NCI-H82 (cell line): ENCODE measurements around the gene LCP2.
A peak's percentile ranks its signal among the peaks of the same experiment; 100 is the strongest.

Experiments
- DNase-seq: peaks from one replicate; lab custom pipeline; 2025; lab: John Stamatoyannopoulos, UW

Gene LCP2

DNA sequence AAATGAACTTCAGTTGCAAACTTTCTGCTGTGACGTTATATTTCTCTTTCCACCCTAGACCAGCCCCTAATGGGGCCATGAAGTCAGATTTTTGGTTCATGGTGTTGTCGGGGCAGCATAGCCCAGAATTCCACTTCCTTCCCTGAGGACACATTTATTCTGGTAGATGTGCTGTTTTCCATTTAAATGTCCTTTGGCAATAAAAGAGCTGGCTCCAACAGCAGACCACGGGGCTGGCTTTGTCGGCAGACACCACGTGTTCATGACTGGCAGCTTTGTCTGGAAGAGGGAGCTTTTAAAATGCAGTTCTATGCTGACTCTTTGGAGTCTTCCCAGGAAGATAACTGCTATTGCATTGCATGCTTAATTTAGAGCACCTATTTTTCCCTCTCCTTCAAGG lies 17.6 kb upstream of the LCP2 start:
- DNase-seq: no peak

DNA sequence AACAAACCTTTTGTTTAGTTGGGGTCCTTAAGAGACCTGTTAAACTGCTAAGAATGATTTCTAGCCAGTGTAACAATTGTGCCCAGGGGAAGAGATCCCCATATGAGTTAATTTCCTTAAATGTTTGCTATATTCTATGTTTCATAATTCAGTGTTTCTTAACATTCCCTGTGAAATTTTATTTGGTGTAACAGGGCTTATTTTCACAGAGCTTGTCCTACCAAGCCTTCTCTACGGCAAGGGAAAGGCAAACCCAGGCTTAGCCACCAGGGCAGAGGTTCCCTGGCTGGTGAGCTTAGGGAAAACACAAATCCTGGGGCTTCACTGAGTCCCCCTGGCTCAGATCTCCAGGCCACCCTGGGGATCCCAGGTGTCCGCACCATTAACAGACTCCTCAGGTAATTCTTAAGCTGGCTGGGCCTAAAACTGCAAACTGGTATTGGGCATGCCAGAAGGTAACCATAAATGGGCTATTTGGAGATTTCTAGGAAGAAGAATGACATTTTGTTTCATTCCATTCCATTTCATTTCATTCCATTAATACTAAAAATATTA lies 17.0 kb upstream of the LCP2 start:
- DNase-seq: no peak

DNA sequence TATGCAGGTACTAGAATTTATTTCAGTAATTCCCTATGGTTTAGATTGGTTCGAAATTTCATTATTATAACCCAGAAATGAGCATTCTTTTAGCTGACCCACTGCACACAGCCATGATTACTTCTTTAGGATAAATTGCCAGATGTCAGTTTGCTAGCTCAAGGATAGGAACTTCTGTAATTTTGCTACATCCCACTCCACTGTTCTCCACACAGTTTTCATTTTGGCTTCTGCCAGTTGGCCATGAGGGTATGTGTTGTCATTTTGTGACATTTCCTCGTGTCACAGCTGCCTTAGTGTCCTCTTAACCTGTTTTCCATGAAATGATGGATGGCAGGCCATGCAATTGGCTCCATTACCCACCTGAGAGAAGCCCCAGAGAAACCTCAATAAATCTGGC lies 16.2 kb upstream of the LCP2 start:
- DNase-seq: no peak

DNA sequence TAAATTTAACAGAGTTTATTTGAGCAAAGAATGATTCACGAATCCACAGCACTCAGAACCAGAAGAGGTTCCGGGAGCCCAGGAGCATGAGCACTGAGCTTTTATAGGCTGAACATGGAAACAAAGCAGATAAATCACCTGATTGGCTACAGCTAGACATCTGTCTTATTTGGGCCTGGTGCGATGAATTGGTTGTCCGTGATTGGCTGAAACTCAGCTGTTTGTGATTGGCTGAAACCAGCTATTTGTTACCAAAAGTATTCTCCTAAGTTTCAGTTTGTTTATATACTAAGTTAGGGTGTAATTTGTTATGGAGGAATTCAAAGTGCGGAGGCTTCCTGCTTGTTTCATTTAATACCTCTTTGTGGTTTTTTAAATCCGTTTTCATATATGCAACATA lies 15.8 kb upstream of the LCP2 start:
- no peak for DNase-seq

DNA sequence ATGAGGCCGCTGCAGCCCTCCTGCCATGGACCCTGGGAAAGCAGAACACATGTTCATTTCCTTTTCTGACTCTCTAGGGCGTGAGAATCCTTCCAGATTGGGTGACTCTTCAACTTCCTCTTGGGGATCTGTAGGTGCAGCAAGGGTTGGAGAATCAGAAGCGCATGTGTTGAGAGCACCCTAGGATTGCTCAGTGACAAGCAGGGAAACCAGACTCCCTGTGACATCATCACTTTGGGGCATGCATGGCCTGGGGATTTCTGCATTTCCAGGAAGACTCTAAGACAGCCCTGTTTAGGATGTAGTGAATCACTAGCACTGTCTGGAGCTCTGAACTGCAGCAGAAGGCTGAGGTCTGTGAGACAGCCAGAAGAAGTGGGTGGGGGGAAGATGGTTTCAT lies 15.1 kb upstream of the LCP2 start:
- DNase-seq: no peak

DNA sequence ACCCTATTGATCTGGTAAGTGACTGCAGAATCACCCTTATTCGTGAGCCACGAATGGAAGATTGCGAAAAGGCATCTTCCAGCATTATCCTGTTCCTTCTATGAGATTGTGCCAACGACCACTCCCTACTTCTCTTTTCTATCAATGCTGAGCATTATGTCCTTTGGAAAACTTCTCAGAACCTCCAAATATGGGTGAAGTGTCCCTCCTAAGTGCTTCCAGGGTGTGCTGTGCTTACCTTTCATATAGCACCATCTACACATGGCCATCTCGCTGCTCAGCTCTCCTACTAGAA lies 14.7 kb upstream of the LCP2 start:
- no peak for DNase-seq

DNA sequence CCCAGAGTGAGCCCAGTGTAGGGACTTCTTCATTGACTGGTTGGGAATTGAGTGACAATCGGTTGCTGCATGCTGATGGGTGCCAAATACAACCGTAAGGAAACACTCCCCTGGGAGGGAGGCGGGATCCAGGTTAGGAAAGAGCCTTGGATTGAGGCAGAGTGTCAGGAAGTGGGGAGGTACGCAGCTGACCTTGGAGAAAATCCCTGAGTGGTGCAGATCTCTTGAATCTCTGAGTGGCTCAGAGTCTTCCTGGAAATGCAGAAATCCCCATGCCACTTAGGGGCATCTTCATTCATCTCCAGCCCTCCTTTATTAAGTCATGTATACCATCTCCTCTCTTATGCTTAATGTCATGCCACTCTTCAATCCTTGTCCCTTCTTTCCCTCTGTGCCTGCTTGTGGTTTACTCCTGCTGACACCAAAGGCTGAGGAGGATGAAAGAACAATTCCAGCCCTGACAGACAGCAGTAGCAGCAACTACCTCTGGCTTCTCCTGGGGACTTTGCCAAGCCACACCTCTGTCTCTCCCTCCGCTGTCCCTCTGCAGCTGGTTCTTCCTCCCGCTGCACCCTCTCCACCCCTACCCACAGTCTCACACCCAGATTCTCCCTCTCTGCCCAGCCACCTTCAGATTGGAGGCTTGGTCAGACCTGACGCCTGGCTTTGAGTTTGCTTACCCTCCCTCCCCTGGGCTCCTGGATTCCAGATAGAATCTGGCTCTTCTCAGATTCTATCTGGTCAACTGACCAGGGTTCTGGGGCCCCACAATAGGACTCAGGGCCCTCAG lies 14.1 kb upstream of the LCP2 start:
- DNase-seq: no peak

DNA sequence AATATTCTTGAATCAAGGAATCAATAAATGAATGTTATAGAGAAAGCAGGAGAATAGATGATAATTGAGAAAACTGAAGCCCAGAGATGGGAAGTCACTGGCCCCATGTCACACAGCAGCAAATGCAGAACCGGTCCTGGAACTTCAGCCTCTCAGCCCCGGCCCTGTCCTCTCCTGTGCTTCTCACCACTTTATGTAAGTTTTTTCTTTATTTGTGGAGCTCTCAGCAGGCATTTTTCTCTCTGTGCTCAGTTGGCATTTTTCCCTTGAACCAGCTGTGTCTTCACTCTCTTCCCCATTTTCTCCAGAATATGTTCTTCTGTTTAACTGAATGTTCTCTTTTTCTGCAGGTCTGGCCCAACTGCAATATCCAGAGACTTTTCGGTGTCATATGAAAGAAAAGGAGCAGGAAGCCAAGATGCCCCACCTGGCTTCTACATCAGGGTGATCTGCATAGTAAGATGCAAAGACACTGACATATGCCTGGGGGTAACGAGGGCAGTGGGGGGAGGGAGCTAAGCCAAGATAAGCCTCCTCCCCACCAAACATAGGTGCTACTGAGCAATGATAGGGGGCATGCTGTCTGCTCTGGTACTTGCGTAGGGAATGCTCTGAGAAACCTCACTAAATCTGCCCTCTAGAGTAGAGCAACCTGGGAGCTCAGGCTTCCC lies 12.8 kb upstream of the LCP2 start:
- DNase-seq: no peak

DNA sequence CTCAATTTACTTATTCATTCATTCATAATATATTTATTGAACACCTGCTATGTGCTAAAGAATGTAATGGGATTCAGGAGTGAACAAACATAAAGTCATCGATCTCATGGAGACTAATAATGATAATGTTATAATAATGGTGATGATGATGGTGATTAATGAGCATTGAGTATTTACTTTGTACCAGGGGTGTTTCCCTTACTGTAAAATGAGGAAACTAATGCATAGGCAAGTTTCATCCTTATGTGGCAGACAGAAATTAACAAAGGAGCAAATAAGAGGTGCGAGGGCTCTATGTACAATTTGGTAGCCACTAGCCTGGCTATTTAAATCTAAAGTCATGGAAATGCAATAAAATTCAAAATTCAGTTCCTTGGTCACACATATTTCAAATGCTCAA lies 11.1 kb upstream of the LCP2 start:
- no peak for DNase-seq

DNA sequence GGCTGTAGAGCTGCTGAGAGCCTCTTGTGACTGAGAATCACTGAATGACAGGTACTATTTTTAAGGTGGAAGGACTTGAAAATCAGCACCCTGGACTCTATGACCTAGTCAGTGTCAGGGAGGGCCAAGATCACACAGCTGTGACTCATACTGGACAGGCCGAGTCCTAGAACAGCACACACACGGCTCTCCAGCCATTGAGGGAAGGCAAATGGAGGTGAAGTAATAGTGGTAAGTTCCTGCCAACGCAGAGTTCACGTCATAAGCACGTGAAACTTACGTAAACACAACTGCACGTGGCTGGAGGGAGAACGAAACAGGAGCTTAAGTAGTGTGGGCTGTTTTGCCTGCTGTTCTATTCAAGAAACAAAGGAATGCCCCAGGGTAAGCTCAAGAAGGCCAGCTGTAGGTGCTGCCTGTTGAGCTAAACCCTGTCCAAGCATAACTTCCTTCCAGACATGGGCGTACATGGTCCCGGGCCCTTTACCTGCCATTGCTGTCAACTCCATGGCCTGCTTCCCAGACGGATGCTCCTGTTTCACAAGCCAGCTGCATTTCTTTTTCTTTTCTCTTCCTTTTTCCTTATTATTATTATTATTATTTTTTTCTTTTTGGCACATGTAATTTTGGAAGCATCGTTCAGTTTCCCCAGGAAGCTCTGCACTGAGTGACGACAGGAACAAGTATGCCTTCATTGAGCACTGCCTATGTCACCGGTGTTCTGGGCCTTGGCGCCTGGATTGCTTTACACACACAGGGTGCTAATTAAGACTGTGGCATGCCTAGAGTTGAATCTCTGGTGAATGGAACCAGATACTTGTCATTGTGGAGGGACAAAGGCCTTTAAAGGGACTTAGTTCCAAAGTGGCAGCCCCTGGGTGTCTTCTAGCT lies 10.2 kb upstream of the LCP2 start:
- no peak for DNase-seq

DNA sequence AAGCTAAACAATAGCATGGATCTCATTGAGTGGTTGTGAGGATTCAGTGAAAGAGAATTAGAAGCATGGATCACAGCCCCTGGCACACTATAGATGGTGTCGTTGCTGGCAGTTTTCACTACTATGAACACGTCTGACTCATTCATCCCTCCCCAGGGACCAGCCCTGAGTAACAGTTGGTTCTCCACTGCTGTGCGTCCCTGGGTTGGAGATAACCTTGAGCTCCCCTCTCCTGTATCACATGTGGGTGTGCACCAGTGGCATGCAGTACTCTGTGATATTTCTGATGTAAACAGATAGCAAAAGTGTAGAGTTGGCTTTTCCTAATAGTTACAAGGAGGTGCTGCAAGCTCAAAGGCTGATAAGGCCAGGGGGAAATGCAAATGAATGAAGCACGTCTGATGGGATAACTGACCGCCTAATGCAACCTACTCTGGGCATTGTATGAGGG lies 8.8 kb upstream of the LCP2 start:
- DNase-seq: no peak

DNA sequence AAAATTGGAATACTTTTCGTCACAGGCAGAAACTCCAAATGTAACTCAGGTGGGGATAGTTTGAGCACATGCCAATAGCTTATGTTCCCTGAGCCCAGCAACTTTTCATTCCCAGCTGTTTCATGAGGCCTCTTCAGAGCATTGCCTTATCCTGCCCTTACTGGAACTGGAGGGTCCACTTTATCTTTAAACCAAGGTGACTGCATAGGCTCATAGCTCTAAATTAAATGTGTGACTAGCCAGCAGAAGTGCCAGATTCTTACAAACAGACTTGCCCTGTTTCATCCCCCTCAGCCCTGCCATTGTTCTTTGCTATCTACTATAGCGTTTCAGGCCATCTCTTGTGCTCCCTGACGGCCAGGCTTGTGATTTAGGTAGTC lies 8.1 kb upstream of the LCP2 start:
- no peak for DNase-seq

DNA sequence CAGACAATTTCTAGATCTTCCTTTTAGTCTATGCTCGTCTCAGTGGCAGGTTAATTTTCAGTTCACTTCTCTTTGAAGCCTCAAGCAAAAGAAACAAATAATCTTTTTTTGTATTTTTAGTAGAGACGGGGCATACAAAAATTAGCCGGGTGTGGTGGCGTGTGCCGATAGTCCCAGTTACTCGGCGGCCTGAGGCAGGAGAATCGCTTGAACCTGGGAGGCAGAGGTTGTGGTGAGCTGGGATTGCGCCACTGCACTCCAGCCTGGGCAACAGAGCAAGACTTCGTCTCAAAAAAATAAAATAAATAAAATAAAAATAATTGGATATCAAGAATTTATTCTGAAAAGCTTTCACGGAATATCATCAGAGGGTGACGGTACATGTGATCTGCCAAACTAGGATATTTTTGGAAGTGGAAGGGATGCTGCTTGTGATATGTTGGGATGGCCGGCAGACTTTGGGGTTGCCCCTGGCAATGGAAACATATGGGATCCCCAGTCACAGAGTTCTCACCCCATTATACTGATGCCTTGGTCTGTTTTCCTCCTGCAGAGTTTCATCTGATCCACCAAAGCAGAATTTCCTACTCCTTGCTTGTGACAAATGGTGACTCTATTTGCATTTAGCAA lies 7.6 kb upstream of the LCP2 start:
- no peak for DNase-seq

DNA sequence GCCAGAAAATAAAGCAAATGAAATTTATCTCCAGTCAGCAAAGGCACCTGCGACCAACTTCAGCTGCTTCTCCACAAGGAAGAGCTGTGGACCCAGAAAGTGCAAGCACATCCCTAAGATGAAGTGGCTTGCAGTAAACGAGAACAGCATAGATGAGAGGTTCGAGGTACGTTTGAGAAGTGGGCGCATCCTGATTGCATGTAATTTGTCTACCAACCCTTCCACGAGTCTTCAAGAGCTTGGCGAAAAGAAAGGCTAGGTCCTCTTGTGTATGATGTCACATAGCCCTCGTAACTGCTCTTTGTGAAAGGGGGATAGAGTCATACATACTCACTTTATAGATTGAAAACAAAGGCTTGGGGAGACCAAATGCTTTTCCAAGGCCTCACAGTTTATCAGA lies 6.0 kb upstream of the LCP2 start:
- no peak for DNase-seq

DNA sequence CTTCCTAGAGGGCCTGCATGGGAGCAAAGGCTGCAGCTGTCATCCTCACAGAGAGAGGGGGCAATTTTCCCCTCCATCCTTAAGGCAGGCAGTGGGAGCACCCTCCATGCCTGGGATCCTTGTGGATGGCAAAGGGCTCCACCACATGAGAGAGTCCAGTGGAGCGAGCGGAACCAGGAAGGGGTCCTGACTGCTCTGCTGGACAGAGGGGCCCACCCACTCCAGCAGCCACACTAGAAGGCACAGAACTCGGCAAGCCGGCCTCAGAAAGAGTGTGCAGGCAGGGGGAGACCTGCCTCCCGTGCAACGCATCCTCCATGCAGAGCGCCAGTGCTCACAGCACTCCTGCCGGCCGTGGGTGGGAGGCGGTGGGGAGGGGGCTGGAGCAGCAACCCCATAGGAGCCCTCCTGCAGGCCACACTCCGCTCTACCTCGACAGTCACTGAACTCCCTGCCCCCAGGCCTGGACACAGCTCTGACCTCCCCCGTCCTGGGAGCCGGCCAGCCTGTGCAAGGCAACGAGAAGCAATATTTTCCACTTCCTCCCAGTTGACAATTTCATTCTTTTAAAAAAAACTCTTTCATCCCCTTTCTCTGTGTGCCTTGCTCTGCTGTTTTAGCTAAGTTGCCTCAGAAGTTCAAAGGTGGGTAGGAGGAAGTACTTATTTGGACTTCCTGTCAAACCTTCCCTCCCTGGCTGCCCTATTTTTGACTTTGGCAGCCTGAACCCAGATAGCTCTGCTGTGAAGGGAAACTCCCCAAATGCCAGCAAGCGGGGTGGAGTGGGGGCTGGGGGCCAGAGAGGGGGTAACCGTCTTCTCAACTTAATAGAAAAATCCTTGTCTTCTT lies 5.3 kb upstream of the LCP2 start:
- no peak for DNase-seq

DNA sequence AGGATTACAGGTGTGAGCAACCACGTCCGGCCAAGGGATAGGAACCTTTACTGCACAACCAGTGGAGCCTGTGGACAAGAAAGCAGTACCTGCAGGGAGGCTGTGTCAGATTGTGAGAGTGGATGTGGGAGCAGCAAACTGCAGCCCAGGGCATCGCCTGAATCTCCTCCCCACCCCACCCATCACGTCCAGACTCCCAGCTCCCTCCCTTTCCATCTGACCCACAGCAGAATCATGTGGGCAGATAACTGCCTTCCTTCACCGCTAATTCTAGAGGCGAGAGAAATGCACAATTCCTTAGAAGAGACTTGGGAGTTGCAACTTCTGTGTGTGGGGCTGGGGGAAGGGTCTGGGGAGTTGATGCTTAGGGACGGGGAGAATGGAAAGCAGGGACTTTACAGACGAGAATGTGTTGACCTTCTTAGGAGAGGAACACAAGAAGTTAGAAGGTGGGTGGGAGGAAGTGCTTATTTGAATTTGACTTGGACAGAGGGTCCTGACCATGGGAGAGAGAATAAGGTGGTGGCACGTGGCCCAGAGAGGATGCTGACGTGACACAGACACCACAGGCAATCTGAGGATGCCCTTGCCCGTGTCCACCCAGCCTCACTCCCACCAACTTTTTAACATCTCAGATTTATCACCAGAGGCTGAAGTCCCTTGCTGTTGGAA lies 4.5 kb upstream of the LCP2 start:
- no peak for DNase-seq

DNA sequence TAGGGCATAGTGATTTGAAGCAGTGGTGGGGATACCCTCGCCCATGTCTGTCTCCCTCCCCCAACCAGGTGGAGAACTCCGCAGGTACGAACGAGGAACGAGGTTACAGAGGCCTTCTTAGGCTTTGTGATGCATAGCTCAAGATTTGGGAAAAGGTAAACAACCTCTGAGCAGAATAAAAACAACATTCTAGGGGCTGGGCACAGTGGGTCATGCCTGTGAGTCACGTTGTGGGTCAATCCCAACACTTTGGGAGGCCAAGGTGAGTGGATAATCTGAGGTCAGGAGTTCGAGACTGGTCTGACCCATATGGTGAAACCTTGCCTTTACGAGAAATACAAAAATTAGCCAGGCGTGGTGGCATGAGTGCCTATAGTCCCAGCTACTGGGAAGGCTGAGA lies 3.6 kb upstream of the LCP2 start:
- DNase-seq: no peak

DNA sequence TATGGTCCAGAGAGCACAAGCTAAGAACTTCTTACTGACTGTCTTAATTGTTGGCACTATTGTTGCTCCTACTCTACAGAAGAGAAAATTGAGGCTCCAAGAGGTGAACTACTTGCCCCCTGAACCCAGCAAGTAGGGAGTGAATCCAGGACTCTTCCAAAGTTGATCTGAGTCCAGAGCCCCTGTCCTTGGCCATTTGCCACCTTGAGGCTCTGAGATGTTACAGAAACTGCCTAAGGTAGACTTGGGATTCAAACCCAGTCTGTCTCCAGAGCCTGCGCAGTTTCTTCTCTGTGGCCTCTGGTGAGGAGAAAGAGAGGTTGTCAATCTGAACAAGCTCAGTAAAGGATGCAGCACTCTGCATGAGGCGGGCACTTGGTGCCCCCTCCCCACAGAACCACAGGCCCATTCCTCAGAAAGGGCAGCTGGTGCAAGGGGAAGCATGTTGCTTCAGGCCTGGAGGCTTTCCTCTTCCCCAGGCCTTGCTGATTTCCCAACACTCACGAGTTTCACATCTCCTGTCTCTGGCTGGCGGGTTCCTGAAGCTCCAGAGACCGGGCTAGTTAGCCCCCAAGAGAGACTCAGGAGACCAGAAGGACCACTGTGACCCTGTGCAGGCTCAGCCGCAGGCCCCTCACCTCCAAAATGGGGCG lies 2.9 kb upstream of the LCP2 start:
- no peak for DNase-seq

DNA sequence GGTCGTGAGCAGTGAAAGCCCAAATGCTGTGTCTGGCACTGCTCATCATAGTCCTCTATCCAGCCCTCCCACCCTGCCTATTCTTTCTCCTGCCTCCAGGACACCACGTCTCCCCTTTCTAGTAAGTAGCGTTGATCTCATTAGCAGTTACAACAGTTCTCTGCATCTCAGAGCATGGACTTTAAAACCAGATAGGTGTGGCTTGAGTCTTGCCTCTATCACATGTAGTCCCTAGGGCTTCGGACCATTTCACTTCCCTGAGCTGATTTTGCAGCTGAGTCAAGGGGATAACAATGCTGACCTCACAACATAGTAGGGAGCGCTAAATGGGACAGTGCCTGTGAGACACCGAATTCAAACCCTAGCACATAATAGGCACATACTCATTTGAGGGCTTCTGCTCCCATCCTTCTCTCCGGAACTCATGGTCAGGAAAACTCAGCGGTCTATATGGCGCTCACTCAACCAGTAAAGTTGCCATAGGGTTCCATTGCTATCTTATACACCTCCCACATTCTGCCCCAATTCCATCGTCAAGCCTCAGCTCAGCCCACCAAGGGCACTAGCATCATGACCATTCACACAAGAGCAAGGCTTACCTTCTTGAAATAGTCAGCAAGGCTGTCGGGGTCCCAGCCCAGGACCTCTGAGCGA lies 515 bp downstream of the LCP2 start:
- peak; percentile 2 for DNase-seq
